Activated CD4-positive, alpha-beta T cell treated with anti-CD3 and anti-CD28 coated beads for 48 hours (primary cell): Measurements from ENCODE around the gene FAM76A.
"Not testable (repeated sequence)": the region's sequence is repeated elsewhere in the genome, so short reads cannot be mapped to it uniquely, and the experiment has no call there.

Source experiments
- DNase-seq: peaks from one replicate; pipeline ENCODE4 v3.0.0-alpha.2; 2020

The FAM76A gene

DNA sequence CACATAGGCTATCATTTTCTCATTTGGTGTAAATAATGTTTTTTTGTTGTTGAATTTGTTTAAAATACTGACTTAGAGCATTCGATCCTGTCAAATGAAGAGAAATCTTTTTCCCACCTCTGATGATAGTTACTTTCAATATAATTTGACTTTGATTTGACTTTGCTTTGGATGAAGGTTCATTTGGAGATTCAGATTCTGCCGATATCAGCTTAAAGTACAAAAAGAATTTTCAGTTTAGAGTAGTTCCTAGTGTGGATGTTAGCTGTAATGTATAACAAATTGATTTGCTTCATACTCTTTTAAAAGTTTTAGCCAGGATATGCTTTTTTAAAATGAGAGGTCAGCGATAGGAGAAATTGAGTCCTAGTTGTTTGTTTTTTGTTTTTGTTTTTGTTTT, 57.2 kb downstream of the FAM76A start:
- DNase-seq, result no peak

DNA sequence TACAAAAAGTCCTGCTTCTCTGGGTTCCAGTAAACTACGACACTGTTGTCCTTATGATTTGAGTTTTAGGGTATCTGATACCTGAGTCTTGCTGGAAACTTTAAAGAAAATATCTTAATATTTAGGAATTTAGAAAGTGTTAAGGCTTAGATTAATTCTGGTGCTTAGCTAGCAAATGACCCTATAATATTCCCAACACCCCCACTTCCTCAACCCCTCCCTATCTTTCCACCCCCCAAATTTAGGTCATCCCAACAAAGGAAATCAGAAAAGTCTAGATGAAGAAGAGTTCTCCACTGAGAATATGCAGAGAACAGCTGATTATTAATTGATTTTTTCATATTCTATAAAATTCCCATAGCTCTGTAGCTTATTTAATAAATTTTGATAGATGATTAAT, 58.9 kb downstream of the FAM76A start:
- DNase-seq, result no peak

DNA sequence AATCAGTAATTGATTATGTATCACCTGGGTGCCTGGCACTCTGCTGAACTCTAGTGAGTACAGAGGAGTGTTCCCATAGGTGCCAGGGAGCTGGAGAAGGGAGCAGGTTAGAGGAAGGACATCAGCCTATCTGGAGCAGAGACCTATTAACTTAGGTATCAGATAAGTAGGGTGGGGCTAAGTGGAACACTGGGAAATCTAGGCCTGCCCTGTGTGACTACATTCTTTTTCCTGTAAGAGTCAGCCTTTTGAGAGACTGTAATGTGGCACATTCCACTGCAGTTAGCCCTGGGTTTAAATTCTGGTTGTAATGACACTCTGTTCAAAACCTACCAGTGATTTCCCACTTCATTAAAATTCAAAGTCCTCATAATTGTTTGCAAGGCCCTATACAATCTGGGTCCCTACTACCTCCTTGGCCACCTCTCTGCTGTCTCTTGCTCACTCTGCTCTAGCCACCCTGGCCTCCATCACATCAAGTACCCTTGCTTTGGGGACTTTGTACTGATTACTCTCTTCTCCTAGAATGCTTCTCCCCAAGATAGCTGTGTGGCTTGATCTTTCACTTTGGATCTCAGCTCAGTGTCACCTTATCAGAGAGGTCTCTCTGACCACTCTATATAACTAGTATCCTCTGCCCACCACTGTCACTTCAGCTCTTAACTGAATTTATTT, 60.2 kb downstream of the FAM76A start:
- DNase-seq, result no peak

DNA sequence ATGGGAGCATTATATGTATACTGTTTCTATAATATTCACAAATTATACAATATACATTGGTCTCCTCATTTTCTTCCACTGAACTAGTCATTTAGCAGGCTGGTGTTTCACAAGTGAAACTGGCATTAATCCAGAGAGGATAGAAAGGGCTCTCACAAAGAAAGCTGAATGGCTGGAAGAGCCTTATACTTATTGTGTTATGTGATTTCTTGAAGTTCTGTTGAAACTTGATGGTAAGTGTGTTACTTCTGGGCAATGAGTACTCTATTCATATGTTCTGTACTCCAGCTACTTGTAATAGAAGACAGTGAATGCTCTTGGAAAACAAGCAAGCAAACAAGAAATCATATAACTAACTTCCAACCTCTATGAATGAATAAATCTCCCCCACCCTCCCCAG, 62.1 kb downstream of the FAM76A start:
- DNase-seq, result no peak

DNA sequence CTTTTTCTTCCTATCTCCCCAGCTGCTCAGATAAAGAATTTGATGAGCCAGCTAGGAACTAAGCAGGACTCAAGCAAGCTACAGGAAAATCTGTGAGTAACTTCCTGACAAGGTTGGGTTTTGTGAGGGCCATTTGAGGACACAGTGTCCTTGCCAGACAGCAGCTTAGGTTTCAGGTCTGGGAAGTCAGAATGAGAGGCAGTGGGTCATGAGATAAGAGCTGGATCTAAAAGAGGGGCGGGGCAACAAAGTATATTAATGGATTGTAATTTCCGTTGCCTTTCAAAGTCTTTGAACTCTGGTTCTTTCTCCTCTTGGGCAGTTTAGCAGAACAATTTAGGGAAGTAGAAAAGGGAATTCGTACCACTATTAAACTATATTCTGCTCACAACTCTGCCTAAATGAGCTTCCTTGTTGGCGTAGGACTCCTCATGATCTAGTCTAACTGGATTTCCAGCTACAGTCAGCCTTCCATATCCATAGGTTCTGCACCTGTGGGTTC, 63.8 kb downstream of the FAM76A start:
- no peak for DNase-seq

DNA sequence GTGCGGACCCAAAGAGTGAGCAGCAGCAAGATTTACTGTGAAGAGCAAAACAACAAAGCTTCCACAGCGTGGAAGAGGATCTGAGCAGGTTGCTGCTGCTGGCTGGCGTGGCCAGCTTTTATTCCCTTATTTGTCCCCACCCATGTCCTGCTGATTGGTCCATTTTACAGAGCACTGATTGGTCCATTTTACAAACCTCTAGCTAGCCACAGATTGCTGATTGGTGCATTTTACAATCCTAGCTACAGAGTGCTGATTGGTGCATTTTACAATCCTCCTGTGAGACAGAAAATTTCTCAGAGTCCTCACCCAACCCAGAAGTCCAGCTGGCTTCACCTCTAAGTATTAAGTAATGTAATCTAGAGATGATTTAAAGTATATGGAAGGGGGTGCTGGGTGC, 64.5 kb downstream of the FAM76A start:
- DNase-seq, result not testable (repeated sequence)

DNA sequence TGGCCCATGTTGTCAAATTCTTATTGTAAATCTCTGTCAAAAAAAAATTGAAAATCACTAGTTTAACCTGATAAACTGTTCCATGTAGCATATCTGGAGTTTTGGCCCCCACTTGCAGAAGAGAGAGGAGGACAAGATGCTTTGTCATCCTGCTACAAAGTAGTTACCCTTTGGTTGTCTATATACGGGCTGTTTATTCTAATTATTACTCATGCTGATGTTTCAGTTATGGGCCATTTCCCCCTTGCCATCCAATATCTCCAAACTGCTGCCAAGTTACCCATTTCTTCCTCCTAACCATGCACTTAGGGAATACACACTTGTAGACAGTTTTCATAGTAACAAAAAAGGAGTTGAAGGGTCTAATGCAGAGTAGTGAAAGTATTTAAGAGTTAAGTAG, 69.8 kb downstream of the FAM76A start:
- DNase-seq, result no peak

DNA sequence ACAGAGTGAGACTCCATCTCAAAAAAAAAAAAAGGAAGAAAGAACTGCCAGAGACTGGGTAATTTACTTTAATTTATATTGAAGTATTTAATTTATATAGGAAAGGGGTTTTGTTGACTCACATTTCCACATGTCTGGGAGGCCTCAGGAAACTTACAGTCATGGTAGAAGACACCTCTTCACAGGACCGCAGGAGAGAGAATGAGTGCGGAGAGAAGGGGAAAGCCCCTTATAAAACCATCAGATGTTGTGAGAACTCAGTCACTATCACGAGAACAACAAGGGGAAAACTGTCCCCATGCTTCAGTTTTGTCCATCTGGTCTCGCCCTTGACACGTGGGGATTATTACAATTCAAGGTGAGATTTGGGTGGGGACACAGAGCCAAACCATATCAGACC, 79.0 kb downstream of the FAM76A start:
- DNase-seq, result peak; percentile 17

DNA sequence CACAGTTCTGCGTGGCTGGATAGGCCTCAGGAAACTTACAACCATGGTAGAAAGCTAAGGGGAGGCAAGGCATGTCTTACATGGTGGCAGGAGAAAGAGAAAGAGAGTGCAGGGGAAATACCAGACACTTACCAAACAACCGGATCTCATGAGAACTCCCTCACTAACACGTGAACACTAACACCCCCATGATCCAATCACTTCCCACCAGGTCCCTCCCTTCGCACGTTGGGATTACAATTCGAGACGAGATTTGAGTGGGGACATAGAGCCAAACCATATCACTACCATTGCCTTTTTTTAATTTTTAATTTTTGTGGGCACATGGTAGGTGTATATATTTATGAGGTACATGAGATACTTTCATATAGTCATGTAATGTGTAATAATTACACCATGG, 81.0 kb downstream of the FAM76A start:
- no peak for DNase-seq

DNA sequence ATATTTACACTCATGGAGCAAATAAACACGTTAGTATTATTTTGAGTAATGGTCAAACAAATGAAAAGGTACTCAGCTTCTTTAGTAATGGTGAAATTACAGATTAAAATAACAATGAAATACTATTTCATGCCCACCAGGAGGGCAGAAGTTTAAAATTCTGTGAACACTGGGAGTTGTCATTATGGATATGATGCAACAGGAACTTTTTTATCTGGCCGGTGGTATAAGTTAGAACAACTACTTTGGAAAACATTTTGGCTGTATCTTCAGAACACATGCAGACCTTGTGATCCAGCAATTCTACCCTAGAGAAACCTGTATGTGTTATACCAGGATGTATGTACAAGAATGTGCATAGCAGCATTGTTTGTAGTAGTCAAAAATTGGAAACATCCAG, 81.6 kb downstream of the FAM76A start:
- no peak for DNase-seq

DNA sequence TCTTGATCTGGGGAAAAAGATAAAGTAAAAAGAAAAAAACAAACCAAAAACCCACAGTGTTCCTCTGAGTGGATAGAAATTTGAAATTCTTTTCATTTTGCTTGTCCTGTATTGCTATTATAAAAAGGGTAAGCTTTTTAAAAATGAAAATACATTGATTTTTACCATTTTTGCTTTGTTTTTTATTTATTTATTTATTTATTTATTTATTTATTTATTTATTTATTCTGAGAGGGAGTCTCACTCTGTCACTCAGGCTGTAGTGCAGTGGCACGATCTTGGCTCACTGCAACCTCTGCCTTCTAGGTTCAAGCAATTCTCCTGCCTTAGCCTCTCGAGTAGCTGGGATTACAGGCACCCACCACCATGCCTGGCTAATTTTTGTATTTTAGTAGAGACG, 82.4 kb downstream of the FAM76A start:
- DNase-seq, result not testable (repeated sequence)

DNA sequence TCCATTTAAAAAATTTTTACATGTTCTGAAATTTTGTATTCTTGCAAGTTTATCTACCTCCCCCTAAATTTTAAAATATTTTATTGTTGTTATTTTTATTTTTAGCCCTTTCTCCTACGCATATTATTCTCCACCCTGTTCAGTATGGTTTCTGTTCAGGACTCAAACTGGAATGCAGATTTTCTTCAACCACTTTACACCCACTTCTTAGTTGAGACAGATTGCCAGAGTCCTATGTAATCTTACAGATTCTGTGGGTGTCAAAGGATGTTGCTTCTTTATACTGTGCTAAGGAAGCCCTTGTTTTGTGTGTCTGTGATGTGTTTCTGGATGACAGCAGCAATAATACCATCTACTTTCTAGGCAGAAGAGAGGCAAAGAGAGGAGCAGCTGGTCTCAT, 84.1 kb downstream of the FAM76A start:
- DNase-seq, result no peak

DNA sequence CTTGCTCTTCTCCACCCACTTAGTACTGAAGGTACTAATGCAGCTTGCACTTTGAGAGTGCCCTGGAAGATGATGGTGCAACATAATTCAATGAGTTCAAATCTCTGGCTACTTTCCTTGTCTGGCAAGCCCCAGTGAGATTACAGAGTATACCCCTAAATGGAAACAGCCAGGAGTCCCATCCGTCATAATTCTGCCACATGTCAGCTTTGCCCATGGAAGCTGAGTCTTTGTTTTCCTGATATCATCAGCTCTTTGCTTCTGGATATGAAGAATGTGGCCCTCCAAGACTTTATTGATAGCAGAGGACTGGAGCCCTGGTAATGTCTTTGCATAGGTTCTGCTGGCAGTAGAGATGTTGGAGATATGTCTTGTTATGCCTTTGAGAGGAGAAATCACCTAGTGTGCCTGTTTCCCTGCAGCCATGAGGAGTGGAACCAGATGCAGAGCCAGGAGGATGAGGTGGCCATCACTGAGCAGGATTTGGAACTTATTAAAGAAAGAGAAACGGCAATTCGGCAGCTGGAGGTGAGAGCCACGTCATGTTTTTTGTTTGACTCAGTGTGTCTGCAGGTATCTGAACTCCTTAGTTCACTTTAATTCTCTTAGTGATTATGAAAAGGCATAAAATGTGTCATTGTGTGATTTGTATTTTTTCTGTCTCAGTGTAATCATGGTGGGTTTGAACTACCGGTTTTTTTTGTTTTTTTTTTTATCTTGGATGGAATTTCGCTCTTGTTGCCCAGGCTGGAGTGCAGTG, 86.2 kb downstream of the FAM76A start:
- no peak for DNase-seq
